CD4-positive, alpha-beta T cell treated with Interferon alpha-2 for 1 hour (primary cell): Measurements from ENCODE around the gene GARIN1A.
"Not testable (repeated sequence)": the region's sequence is repeated elsewhere in the genome, so short reads cannot be mapped to it uniquely, and the experiment has no call there.

Experiments used
- DNase-seq, 2 donors: peaks; one replicate each; pipeline ENCODE4 v3.0.0-alpha.2; 2020 to 2022

GARIN1A gene

DNA sequence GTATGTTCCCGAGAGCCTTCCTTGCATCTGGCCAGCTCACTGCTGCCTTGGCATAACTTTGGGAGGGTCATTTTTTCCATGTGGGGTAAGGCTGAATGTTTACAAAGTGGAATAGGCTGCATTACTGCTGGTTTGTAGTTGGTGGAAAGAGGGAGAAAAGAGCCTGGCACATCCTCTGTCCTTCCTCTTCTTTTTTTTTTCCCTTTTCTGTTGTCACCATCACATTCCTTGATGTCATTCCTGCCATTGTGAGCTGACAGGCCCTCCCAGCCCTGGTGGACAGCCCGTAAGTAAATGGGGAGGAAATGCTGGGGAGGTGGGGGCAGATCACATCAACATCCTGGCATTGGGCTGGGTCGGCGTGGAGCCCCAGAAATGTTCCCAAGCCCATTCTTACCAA lies at the start of gene GARIN1A:
GARIN1A (plus strand) TSS at position 301 of the 400 bp plus-strand sequence. CDS start 106 bp downstream, outside the sequence.
- DNase-seq = no peak

DNA sequence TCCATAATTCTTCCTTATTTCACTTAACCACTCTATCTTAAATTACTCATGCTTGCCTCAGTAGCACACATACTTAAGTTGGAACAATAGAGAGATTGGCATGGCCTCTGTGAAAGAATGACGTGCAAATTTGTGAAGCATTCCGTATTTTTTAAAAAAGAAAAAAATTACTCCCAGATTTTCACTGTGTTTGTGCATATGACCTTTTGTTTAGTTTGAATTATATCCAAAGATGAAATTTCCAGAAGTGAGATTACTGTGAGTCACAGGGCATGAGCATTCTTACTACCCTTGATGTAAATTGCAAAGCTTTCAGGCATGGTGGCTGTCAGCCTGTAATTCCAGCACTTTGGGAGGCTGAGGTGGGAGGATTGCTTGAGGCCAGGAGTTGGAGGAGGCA lies 45.0 kb upstream of the GARIN1A start:
- not testable (repeated sequence) for DNase-seq

DNA sequence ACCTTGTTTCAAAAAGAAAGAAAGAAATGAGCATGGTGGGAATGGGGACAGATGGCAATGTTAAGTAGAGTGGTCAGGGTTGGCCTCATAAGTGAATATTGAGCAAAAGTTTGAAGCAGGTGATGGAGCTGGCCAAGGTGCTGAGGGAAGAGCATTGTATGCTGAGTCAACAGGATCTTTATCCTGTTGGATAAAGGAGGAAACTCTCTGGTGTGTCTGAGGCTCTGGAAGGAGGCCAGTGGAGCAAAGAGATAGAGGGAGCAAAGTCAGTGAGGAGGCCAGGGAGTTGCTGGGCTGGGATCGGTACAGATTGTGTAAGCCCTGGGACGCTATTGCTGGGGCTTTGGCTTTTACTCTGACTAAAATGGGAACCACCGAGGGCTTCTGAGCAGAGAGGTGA lies 38.2 kb upstream of the GARIN1A start:
- not testable (repeated sequence) for DNase-seq

DNA sequence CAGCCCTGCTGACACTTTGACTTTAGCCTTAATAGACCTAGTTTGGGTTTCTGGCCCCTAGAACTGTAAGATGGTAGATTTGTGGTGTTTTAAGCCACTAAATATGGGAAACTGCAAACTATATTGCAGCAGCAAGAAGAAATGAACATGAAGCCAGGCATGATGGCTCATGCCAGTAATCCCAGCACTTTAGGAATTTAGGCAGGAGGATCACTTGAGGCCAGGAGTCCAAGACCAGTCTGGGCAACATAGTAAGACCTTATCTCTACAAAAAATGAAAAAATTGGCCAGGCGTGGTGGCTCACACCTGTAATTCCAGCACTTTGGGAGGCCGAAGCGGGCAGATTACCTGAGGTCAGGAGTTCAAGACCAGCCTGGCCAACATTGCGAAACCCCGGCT lies 26.9 kb upstream of the GARIN1A start:
- DNase-seq = not testable (repeated sequence)

DNA sequence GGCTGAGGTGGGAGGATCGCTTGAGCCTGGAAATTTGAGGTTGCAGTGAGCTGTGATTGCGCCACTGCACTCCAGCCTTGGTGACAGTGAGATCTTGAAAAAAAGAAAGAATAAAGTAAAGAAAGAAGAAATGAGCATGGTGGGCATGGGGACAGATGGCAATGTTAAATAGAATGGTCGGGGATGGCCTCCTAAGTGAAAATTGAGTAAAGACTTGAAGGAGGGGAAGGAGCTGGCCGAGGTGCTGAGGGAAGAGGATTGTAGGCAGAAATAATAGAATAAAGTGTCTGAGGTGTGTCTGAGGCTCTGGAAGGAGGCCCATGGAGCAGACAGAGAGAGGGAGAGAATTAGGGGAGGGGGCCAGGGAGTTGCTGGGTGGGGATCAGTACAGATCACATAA lies 26.2 kb upstream of the GARIN1A start:
- DNase-seq = not testable (repeated sequence)

DNA sequence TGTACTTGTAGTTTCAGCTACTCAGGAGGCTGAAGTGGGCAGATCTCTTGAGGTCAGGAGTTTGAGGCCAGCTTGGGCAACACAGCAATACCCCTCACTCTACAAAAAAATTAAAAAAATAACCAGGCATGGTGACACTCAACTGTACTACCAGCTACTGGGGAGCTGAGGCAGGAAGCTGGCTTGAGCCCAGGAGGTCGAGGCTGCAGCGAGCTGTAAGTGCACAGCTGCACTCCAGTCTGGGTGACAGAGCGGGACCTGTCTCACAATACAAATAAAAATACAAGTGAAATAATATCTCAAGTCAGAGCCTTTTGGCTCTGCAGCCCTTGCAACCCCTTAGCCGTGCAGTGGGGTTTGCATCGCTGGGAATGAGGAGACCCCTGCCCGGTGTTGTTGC lies 25.2 kb upstream of the GARIN1A start:
- not testable (repeated sequence) for DNase-seq

DNA sequence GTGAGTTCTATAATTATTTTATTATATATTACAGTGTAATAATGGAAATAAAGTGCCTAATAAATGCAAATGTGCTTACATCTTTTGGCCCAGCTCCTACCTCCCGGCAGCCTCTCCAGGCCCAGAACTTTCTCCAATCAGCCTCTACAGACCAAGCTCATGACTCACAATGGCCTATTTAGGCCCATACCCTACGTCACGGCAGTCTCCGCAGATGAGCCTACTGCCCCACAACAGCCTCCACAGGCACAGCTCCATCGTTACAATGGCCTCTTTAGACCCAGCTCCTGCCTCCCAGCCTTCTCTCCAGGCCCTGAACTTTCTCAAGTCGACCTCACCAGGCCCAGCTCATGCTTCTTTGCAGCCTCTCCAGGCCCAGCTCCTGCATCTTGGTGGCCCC lies 21.0 kb upstream of the GARIN1A start:
- not testable (repeated sequence) for DNase-seq

DNA sequence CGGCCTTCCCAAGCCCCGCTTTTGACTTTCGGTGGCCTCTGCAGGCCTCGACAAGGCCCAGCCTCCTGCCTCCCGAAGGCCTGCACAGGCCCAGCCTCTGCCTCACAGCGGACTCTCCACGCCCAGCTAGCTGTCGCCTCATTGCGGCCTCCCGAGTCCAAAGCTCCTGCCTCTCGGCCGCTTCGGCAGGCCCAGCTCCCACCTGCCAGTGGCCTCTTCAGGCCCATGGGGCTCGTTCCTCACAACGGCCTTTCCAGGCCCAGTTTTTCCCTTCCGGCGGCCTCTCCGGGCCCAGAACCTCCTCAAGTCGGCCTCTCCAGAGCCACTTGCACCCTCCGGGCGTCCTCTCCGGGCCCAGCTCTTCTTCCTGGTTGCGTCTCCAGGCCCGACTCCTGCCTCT lies 19.5 kb upstream of the GARIN1A start:
- not testable (repeated sequence) for DNase-seq

DNA sequence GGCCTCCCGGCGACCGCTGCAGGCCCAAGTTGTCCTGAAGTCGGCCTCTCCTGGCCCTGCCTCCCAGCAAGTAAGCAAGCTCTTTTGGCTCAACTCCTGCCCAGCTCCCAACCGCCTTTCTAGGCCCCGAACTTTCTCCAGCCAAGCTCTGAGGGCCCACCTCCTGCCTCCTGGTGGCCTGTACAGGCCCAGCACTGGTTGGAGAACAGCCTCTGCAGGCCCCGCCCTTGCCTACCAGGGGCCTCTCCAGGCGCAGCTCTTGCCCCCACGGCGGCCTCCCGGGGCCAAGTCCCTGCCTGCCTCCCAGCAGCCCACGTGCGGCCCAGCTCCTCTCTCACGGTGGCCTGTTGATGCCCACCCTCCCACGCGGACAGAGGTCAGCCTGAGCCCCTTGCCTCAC lies 18.9 kb upstream of the GARIN1A start:
- DNase-seq = not testable (repeated sequence)

DNA sequence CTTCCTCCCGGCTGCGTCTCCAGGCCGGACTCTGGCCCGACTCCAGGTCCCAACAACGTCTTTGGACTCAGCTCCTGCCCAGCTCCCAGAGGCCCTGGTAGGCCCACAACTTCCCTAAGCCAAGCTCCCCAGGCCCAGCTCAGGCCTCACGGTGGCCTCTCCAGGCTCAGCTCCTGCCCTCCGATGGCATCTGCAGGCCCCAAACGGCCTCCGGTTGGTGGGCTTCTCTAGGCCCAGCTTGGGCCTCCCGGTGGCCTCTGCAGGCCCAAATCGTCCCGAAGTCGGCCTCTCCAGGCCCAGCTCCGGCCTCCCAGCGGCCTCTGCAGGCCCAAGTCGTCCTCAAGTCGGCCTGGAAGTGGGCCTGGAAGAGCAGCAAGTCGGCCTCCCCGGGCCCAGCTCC lies 18.0 kb upstream of the GARIN1A start:
- DNase-seq = not testable (repeated sequence)

DNA sequence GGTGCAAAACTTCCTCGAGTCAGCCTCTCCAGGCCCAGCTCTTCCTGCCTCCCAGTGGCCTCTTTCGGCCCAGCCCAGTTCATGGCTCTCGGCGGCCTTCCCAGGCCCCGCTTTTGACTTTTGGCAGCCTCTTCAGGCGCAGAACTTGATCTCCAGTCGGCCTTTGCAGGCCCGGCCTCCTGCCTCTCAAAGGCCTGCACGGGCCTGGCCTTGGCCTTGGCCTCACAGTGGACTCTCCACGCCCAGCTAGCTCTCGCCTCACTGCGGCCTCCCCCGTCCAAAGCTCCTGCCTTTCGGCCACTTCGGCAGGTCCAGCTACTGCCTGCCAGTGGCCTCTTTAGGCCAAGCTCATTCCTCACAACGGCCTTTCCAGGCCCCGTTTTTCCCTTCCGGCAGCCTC lies 17.6 kb upstream of the GARIN1A start:
- not testable (repeated sequence) for DNase-seq

DNA sequence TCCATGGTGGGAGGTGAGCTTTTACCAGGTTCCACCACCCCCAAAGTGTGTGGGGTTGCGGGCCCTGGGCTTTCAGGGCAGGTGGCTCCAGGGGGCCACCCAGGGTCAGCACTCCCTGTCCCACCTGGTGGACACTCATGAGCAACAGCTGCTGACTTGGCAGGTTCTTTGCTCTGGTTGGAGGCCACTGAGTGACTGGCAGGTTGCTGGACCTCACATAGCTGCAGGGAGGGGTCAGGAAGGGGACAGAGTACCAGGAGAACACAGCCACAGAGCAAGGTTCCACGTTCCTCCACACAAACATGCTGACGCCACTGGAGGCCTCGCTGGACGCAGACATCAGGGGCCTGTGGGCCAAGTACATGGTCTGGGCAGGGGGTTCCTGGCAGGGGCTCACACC lies 13.7 kb upstream of the GARIN1A start:
- not testable (repeated sequence) for DNase-seq

DNA sequence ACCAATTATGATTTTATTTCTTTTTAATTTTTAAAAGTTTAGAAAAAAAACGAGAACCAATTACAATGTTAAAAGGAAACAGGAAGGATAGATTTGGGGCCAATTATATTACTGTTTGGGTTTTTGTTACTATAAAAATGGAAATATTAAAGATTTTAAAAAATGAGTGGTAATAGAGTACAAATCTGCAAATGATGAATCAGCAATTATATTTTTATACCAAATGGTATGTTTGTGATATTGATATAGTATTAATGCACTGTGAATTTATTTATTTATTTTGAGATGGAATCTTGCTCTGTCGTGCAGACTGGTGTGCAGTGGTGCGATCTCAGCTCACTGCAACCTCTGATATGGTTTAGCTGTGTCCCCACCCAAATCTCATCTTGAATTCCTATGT lies 11.5 kb upstream of the GARIN1A start:
- no peak for DNase-seq

DNA sequence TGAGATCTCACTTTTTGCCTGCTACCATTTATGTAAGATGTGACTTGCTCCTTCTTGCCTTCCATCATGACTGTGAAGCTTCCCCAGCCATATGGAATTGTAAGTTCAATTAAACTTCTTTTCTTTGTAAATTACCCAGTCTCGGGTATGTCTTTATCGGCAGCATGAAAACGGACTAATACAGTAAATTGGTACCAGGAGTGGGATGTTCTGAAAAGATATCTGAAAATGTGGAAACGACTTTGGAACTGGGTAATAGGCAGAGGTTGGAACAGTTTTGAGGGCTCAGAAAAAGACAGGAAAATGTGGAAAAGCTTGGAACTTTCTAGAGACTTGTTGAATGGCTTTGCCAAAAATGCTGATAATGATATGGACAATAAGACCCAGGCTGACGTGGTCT lies 10.6 kb upstream of the GARIN1A start:
- no peak for DNase-seq

DNA sequence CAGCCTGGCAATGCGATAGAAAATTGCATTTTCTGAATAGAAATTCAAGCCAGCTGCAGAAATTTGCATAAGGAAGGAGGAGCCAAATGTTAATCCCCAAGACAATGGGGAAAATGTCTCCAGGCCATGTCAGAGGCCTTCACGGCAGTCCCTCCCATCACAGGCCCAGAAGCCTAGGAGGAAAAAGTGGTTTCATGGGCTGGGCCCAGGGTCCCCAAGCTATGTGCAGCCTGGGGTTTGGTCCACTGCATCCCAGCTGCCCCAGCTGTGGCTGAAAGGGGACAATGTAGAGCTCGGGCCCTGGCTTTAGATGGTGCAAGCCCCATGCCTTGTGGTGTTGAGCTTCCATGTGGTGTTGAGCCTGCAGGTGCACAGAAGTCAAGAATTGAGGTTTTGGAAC lies 10.0 kb upstream of the GARIN1A start:
- no peak for DNase-seq

DNA sequence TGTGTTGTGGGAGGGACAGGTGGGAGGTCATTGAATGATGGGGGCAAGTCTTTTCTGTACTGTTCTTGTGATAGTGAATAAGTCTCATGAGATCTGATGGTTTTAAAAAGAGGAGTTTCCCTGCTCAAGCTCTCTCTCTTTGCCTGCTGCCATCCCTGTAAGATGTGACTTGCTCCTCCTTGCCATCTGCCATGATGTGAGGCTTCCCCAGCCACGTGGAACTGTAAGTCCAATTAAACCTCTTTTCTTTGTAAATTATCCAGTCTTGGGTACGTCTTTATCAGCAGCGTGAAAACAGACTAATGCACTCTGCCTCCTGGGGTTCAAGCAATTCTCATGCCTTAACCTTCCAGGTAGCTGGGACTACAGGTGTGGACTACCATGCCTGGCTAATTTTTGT lies 8.9 kb upstream of the GARIN1A start:
- DNase-seq = not testable (repeated sequence)

DNA sequence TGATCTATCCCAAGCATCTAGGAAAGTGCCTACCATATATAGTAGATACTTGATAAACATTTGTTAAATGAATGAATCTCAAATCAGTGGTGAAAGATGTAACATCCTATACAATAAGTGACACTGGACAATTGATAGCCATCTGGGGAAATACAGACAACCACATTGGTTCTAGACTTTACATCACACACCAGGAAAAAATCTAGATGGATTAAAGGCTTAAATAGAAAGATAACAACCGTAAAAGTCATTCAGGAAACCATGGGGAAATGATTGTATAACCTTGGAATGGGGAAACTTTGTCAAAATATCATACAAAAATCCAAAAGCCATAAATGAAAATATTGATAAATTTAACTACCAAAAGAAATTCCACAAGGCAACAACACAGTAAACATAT lies 7.0 kb upstream of the GARIN1A start:
- no peak for DNase-seq

DNA sequence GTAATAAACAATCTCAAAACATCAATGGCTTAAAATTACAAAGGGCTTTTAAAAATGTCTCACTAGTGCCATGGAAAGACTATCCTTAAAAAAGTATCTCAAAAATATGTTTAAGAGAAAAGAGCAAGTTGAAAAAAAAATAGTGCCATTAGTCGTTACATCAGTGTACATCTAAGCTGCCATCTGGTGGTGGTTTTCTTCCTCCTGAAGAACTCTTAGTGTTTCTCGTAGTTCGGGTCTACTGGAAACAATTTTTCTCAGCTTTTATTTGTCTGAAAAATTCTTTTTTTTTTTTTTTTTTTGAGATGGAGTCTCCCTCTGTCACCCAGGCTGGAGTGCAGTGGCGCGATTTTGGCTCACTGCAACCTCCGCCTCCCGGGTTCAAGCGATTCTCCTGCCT lies 5.9 kb upstream of the GARIN1A start:
- DNase-seq = peak in 1 of 2 donors; percentile 6

DNA sequence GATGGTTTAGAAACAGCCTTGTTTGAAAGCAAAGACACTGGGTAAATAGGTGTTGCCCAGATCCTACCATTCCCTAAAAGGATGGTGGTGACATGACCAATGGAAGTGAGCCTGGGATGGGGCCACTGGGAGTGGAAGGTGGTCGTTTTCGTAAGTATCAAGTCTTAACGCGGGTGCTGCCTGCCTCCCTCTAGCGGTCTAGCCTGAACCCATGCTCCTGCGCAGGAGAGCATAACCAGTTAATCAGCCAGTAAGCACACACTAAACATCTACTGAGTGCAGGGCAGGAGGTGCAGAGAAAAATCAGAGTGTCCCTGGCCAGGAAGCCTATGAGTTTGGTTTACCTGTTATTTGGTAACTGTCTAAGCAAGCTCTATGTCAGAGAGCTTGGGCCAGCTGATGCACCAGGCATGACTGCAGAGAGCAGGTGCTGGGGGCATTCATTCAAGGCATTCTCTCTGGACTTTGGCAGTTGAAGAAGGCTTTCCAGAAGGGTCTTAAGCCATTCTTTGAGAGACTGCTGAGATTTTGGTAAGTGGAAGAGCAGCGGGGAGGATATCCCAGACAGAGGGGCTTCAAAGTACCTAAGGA lies 930 bp downstream of the GARIN1A start:
- DNase-seq = no peak

DNA sequence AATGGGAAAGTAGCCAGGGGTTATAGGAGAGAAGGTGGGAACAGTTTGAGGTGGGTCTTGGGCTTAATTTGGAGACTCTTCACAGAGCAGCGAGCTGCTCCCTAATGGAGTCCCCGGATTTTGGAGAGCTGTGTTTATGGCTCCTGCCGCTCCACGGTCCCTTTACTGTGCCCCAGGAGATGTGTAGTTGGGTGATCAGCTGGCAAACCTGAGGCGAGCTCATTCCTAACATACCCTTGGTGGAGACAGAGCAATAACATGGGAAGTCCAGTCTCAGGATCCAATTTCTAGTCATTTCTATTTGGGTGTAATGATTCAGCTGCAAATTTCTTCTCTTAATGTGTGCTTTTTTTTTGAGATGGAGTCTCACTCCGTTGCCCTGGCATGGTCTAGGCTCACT lies 1.5 kb downstream of the GARIN1A start:
- DNase-seq = no peak

DNA sequence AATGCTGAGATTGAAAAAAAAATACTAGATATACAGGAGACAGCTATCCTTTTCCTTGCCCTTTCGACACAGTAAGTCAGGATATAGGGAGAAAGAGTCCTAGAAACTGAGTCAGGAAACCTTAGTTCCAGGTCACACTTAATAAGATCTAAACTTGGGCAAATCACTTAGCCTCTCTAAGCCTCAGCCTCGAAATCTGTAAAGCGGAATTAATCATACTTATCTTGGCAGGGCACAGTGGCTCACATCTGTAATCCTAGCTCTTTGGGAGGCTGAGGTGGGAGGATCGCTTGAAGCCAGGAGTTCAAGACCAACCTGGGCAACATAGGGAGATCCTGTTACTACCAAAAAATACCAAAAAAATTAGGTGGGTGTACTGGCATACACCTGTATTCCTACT lies 4.6 kb downstream of the GARIN1A start:
- no peak for DNase-seq

DNA sequence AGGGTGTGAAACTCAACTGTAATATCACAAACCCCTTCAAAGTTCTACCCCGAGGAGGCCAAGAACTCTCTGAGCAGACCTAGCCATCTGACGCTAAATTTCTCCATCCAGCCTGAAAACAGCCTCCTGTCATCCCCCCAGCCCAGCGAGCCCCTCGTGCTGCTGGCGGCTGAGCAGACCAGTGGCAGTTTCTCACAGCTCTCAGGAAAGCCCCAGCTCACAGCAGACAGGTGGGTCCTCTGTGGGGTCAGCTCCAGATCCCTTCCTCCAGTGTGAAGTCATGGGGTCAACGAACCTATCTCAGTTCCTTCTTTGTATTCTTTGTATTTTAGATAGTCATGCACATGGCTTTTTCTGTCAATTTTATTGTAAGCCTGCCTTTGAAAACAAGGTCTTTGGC lies 7.8 kb downstream of the GARIN1A start:
- DNase-seq = no peak

DNA sequence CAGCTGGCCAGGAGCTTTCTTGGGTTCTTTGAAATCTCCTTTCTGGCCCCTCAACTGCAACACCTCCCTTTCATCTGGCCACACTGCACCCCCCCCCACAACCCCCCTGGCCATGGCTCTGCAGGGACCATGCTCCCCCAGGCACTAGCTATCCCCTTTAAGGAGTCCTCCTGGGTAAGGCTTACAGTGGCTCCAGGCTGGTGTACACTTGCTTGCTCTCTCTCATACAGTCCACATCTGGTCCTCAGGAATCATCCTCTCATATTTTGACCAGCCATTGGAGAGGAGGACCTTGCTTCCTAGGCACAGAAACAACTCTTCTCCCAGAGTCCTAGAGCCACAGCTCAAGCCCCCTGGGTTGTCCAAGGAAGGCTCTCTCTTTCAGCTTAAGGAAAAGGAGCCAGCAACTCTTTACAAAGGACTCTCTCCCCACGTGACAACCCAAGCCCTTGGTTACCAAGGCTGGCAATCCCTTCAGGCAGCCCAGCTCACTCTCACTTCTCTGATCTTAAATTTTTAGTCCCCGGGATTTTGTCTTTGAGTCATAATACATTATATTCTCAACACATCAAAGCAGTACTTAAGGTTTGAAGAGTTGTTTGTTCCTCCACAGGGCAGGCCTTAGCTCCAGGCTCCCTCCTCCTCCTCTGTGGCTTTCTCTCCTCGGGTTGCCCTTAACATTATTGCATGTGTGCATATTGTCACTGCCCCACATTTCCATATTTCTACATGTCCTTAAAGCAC lies 9.9 kb downstream of the GARIN1A start:
- no peak for DNase-seq

DNA sequence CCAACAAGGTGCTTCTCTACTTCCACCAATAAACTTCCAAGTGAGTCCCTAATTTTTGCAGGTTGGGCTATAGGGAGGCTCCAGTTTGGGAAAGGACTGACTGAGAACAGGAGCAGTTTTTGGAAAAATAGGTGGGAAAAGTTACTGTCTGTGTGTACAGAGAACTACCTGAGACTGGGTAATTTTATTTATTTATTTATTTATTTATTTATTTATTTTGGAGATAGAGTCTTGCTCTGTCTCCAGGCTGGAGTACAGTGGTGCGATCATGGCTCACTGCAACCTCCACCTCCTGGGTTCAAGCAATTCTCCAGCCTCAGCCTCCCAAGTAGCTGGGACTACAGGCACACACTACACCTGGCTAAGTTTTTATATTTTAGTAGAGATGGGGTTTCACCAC lies 11.2 kb downstream of the GARIN1A start:
- DNase-seq = not testable (repeated sequence)

DNA sequence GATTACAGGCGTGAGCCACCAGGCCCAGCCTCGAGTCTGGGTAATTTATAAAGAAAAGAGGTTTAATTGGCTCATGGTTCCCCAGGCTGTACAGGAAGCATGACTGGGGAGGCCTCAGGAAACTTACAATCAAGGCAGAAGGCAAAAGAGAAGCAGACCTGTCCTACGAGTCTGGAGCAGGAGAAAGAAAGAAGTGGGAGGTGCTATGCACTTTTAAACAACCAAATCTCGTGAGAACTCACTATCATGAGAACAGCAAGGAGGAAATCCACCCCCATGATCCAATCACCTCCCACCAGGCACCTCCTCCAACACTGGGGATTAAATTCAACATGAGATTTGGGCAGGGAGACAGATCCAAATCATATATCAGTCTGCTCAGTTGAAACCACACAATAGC lies 11.6 kb downstream of the GARIN1A start:
- DNase-seq = not testable (repeated sequence)
